Upper lobe of left lung (tissue), 6 donors: ENCODE data around the gene ACP4. TPM values are rescaled to one million over a fixed set of nuclear protein-coding genes. Genes with fewer than 3 reads are reported as not detected.
A peak's percentile ranks its signal among the peaks of the same experiment; 100 is the strongest.
"Not testable (repeated sequence)": the region's sequence is repeated elsewhere in the genome, so short reads cannot be mapped to it uniquely, and the experiment has no call there.

Experiments used
- ATAC-seq, 2 donors: fragments of 200-7000 bp; cut with Tn5 transposase; one replicate each; pipeline ENCODE4 v1.9.1; 2022; ENCODE audit warnings: mild to moderate bottlenecking in 2 of 2, moderate library complexity in 2 of 2; ENCODE audit not compliant: low FRiP score in 2 of 2
- DNase-seq, 2 donors: peaks; one replicate each; pipeline ENCODE4 v3.0.0-alpha.2; 2019 to 2020
- H3K27ac ChIP-seq, 4 donors: fragments of 200-600 bp; sonication (generic); one replicate each; pipeline ENCODE4 v1.5.1; 2016 to 2019
- H3K27me3 ChIP-seq, 4 donors: fragments of 200-600 bp; sonication (generic); one replicate each; pipeline ENCODE4 v1.5.1; 2017 to 2019
- H3K36me3 ChIP-seq, 4 donors: fragments of 200-600 bp; sonication (generic); one replicate each; pipeline ENCODE4 v1.5.1; 2016 to 2019
- H3K4me1 ChIP-seq, 4 donors: fragments of 200-600 bp; sonication (generic); one replicate each; pipeline ENCODE4 v1.5.1; 2018 to 2019
- H3K4me3 ChIP-seq, 4 donors: fragments of 200-600 bp; sonication (generic); one replicate each; pipeline ENCODE4 v1.5.1; 2017 to 2019; ENCODE audit warnings: mild to moderate bottlenecking in 2 of 4, moderate library complexity in 1 of 4
- H3K9me3 ChIP-seq, 4 donors: fragments of 200-600 bp; sonication (generic); one replicate each; pipeline ENCODE4 v1.5.1; 2018 to 2019
- EP300 ChIP-seq, 4 donors: sonication (generic); formaldehyde crosslinking; IDR thresholded peaks; one replicate each; pipeline ENCODE4 v1.5.1; 2017; ENCODE audit warnings: antibody characterized with exemption in 4 of 4, control low read depth in 2 of 4
- POLR2A ChIP-seq, 4 donors: fragments of 450-650 bp; IDR thresholded peaks; one replicate each; pipeline ENCODE4 v1.5.1; 2016 to 2017; ENCODE audit warnings: antibody characterized with exemption in 4 of 4, mild to moderate bottlenecking in 2 of 4
- POLR2AphosphoS5 ChIP-seq, 2 donors: sonication (generic); formaldehyde crosslinking; IDR thresholded peaks; one replicate each; pipeline ENCODE4 v1.5.1; 2017; ENCODE audit warnings: antibody characterized with exemption in 2 of 2
- WGBS, 2 donors: methylation state at CpG; one replicate each; pipeline ENCODE4 v1.1.5; 2017 to 2018; 5-methylcytosine and 5-hydroxymethylcytosine counted together
- total RNA-seq, 6 donors: library from RNA; depleted of rRNA in 4 of 6; stranded (reverse); fragments of >200 nt in 4 of 6; gene quantifications; one replicate each; pipeline versions ENCODE4 v1.1.0 to v1.2.1, GENCODE V29; 2016 to 2021
- TF ChIP-seq, protein P1 (sequence below), 6 experiments: fragments of 450-650 bp in 4 of 6; fragments of 200-600 bp in 2 of 6; sonication (generic) in 2 of 6; IDR thresholded peaks; one replicate each; pipeline ENCODE4 v1.5.1; 2016 to 2019; ENCODE audit warnings: antibody characterized with exemption in 6 of 6
- donor health status: DM: no; HTN: no; CAD: no; lungs with moderate emphysema.
- donor health status: DM: no; HTN: yes; CAD: no; lungs with severe emphysema.

ACP4 gene, protein sequence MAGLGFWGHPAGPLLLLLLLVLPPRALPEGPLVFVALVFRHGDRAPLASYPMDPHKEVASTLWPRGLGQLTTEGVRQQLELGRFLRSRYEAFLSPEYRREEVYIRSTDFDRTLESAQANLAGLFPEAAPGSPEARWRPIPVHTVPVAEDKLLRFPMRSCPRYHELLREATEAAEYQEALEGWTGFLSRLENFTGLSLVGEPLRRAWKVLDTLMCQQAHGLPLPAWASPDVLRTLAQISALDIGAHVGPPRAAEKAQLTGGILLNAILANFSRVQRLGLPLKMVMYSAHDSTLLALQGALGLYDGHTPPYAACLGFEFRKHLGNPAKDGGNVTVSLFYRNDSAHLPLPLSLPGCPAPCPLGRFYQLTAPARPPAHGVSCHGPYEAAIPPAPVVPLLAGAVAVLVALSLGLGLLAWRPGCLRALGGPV
- not detected for total RNA-seq

DNA sequence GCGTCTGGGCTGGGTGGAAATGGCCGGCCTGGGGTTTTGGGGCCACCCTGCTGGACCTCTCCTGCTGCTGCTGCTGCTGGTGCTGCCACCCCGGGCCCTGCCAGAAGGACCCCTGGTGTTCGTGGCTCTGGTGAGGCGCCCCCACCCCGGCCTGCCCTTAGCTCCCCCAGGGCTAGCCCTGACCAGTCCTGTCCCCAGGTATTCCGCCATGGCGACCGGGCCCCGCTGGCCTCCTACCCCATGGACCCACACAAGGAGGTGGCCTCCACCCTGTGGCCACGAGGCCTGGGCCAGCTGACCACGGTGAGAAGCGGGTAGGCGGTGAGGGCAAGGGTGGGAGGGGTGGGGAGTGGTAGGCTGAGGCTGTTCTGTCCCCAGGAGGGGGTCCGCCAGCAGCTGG, at the start of gene ACP4:
TSS of gene ACP4 (plus strand) at position 20 of the 400 bp plus-strand sequence. CDS start at position 20, 0 bp downstream.
- Histone ChIP-seq H3K4me3 (no peak within 1 kb of the TSS), H3K9me3 (no peaks in the 10 kb centered on the region), H3K27ac (no peak within 1 kb of the TSS), H3K4me1 (no peaks in the 10 kb centered on the region), H3K36me3 (no peaks in the 10 kb centered on the region), H3K27me3 (no peaks in the 10 kb centered on the region)
- peak in 1 of 2 donors; percentile 79 for DNase-seq
- WGBS, 2 donors = 91 to 92% methylated on average over 10 to 15 of the region's 15 CpGs
- ATAC-seq = no peak
- no peak for TF ChIP-seq EP300 (IDR thresholded peaks at IDR 0.05)
- TF ChIP-seq, protein P1, sequence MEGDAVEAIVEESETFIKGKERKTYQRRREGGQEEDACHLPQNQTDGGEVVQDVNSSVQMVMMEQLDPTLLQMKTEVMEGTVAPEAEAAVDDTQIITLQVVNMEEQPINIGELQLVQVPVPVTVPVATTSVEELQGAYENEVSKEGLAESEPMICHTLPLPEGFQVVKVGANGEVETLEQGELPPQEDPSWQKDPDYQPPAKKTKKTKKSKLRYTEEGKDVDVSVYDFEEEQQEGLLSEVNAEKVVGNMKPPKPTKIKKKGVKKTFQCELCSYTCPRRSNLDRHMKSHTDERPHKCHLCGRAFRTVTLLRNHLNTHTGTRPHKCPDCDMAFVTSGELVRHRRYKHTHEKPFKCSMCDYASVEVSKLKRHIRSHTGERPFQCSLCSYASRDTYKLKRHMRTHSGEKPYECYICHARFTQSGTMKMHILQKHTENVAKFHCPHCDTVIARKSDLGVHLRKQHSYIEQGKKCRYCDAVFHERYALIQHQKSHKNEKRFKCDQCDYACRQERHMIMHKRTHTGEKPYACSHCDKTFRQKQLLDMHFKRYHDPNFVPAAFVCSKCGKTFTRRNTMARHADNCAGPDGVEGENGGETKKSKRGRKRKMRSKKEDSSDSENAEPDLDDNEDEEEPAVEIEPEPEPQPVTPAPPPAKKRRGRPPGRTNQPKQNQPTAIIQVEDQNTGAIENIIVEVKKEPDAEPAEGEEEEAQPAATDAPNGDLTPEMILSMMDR (IDR thresholded peaks at IDR 0.05) = no peak
- no peak for TF ChIP-seq POLR2A (IDR thresholded peaks at IDR 0.05)

DNA sequence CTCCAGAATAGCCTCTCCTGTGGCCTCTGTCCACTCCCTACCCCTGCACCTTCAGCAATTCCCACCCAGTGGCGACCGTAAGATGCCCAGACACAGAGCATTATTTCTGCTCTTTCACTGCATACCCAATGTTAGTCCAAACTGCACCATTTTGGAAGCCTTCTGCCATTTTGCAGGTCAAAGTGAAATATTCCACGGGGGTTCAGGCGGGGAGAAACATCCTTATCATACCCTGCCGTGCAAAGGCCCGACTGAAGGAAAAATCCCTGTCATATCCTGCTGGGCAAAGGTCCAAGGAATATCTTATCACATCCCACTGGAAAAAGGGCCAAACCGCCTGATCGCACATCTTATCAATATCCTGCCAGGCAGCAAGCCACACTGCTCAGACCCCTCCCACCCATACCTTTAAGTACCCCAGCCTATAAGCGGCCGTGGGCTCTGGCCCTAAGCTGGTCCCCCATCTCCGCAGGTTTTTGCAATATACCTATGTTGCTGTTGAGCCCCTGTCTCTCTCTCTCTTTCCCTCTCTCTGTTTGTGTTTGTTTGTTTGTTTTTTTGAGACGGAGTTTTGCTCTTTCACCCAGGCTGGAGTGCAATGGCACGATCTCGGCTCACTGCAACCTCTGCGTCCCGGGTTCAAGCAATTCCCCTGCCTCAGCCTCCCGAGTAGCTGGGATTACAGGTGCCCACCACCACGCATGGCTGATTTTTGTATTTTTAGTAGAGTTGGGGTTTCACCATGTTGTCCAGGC, 48.9 kb upstream of the ACP4 start:
- Histone ChIP-seq H3K9me3 (no peaks in the 10 kb centered on the region), H3K36me3 (no peaks in the 10 kb centered on the region), H3K4me1 (no peaks in the 10 kb centered on the region), H3K27me3 (no peaks in the 10 kb centered on the region), H3K27ac (no peak overlapping the region), H3K4me3 (no peak overlapping the region)
- WGBS, 2 donors = 63% methylated on average over 18 of the region's 18 CpGs
- DNase-seq = no peak
- no peak for TF ChIP-seq POLR2A (IDR thresholded peaks at IDR 0.05)
- TF ChIP-seq EP300 (IDR thresholded peaks at IDR 0.05) = no peak
- TF ChIP-seq POLR2AphosphoS5 (IDR thresholded peaks at IDR 0.05) = no peak
- TF ChIP-seq, protein P1 (IDR thresholded peaks at IDR 0.05) = no peak
- no peak for ATAC-seq

DNA sequence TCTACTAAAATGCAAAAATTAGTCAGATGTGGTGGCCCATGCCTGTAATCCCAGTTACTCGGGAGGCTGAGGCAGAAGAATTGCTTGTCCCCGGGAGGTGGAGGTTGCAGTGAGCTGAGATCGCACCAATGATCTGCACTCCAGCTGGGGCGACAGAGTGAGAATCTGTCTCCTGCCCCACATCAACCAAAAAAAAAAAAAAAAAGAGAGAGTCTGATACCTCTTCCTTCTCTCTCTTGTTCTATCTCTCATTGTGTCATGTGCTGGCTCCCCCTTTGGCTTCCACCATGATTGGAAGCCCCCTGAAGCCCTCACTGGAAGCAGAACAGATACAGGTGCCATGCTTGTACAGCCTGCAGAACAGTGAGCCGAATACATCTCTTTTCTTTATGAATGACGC, 46.7 kb upstream of the ACP4 start:
- ATAC-seq (no peak), DNase-seq (no peak)
- no peak overlapping the region for H3K4me3 ChIP-seq
- TF ChIP-seq, protein P1 (IDR thresholded peaks at IDR 0.05) = no peak
- TF ChIP-seq EP300 (IDR thresholded peaks at IDR 0.05) (no peak), POLR2AphosphoS5 (IDR thresholded peaks at IDR 0.05) (no peak), POLR2A (IDR thresholded peaks at IDR 0.05) (no peak)
- H3K27me3 ChIP-seq = no peaks in the 10 kb centered on the region
- H3K9me3 ChIP-seq = no peaks in the 10 kb centered on the region
- H3K4me1 ChIP-seq = no peaks in the 10 kb centered on the region
- H3K36me3 ChIP-seq = no peaks in the 10 kb centered on the region
- WGBS, 2 donors = 70 to 80% methylated on average over 6 of the region's 6 CpGs
- H3K27ac ChIP-seq = no peak overlapping the region

DNA sequence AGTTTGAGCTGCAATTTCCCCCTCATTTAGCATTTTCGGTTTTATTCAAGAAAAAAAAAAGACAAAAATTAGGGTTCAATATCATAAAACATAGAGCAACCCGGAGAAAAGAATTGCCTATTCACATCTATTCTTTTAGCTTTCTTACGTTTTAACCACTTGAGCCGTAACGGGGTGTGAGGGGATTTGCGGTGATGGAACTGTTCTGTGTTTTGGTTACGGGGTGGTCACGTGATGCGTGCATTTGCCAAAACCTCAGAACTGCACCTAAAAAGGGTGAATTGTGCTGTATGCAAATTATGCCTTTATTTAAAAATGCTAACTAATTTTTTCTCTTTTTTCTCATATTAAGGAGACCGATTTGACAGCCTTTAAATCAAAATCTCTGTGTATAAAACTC, 45.0 kb upstream of the ACP4 start:
- TF ChIP-seq POLR2A (IDR thresholded peaks at IDR 0.05) (no peak), POLR2AphosphoS5 (IDR thresholded peaks at IDR 0.05) (no peak), EP300 (IDR thresholded peaks at IDR 0.05) (no peak)
- TF ChIP-seq, protein P1 (IDR thresholded peaks at IDR 0.05) = no peak
- 67 to 80% methylated on average over 10 of the region's 10 CpGs for WGBS, 2 donors

DNA sequence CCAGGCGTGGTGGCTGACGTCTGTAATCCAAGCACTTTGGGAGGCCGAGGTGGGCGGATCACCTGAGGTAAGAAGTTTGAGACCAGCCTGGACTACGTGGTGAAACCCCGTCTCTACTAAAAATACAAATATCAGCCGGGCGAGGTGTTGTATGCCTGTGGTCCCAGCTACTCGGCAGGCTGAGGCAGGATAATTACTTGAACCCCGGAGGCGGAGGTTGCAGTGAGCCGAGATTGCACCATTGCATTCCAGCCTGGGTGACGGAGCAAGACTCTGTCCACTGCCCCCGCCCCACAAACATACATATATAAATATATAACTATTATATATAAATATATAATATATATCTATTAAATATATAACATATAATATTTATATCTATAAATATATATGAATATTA, 43.1 kb upstream of the ACP4 start:
- 89 to 93% methylated on average over 14 of the region's 14 CpGs for WGBS, 2 donors
- H3K4me1 ChIP-seq, H3K27ac ChIP-seq, H3K4me3 ChIP-seq, H3K36me3 ChIP-seq, H3K9me3 ChIP-seq, ATAC-seq, DNase-seq, H3K27me3 ChIP-seq: not testable (repeated sequence)

More for the DNA sequence above, 45.0 kb upstream of the ACP4 start:
- ATAC-seq (no peak), DNase-seq (no peak)
- Histone ChIP-seq H3K4me3 (no peak overlapping the region), H3K9me3 (no peaks in the 10 kb centered on the region), H3K27me3 (no peaks in the 10 kb centered on the region), H3K27ac (no peak overlapping the region), H3K36me3 (no peaks in the 10 kb centered on the region), H3K4me1 (no peaks in the 10 kb centered on the region)
